GM04503 (cell line): Measurements from ENCODE around the gene TPSB2.
"Not testable (repeated sequence)": the region's sequence is repeated elsewhere in the genome, so short reads cannot be mapped to it uniquely, and the experiment has no call there.

Source experiments
- DNase-seq: peaks from one replicate; pipeline ENCODE4 v3.0.0-alpha.2; 2012; ENCODE audit warnings: low read depth

TPSB2 gene

DNA sequence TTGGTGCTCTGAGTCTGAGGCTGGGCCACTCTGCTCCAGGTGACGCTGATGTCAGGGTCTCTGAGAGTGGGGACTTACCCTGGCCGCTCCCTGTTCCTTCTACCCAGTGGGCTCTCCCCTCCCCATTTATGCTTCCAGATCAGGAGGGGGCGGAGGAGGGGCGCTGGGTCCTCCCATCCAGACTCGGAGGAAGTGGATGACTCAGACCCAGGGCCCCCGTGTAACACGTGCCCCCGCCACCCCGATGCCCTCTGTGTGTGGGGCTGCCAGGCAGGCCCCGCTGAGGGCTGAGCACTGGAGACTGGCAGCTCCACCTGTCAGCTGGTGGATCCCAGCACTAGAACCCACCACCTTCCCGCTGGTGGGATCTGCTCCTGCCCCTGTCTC, at the start of gene TPSB2:
TPSB2 (minus strand) TSS at position 101 of the 387 bp plus-strand sequence. CDS start 233 bp downstream, outside the sequence.
- not testable (repeated sequence) for DNase-seq

DNA sequence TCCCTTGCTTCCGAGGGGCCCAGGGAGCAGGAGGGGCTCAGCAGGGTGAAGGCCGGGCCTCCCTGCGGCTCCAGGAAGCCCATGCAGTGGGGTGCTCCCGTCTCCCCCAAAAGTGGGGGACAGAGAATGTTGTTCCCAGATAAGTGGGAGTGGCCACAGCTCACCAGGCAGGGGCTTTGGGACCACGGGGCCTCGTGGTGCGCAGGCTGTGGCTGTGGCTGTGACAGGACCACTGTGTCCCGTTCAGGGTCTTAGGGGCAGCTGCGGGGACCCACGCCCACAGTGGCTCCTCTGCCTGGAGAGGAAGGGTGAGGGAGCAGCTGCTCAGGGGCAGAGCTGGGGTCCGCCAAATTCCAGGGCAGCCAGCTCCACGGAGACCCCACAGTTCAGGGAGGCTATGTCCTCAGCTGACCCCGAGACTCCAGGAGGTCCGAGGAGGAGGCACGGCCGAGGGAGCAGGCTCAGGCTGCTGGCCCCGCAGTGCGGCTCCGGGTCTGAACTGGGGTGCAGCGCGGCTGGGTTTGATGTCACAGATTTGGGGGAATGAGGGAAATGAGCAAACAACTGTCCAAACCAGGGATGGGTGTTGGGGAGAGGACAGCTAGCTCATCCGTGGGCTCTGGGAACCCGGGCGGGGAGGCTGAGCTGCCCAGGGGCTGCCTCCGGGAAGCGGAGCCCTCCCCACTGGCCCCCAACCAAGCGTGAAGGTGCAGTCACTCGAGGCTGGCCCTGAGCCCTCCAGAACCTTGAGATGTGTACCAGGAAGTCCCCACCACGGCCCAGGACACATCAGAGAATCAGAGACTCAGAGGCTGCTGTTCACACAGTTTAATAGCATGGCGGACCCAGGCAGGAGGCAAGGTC, 49.3 kb upstream of the TPSB2 start:
- DNase-seq, result no peak

DNA sequence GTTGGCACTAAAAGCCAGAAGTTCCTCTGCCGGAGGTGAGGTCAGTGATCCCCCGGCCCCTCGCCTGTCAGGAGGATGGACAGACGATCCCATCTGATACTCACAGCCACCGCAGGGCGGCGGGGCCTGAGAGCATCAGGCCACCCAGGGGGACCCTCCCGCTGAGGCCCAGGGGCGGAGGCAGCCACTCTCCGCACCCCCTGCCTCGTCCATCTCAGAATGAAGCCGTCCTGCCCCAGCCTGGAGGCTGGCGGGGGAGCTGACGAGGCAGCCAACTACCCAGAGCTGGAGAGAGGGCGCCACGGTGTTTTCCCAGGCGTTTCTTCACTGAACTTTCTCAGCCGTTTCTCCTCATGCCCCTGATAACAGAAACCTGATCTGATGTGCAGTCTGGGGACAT, 48.5 kb upstream of the TPSB2 start:
- no peak for DNase-seq

DNA sequence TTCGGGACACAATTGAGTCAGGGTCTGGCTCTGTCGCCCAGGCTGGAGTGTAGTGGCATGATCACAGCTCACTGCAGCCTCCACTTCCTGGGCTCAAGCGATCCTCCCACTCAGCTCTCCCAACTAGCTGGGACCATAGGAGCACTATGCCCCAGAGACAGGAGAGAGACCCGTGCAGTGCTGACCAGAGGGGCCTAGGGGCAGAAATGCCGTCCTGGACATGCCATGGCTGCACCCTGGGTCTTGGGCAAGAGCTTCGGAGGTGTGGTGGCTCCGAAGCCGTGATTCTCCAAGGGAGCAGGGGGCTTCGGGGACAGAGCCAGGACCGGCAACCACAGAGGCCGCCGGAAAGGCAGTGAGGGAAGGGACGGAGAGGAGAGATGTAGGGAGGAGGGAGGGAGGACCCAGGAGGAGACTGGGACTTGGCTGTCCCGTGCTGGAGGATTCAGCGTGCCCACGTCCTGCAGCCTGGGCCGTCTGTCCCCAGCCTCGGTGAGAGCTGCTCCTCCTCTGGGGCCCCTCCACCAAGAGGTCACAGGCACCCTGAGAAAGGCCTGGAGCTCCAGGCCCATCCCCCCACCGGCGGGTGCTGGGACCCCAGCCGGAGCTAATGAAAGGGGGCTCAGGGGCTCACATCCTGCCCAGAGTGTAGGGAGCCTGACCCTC, 47.8 kb upstream of the TPSB2 start:
- no peak for DNase-seq

DNA sequence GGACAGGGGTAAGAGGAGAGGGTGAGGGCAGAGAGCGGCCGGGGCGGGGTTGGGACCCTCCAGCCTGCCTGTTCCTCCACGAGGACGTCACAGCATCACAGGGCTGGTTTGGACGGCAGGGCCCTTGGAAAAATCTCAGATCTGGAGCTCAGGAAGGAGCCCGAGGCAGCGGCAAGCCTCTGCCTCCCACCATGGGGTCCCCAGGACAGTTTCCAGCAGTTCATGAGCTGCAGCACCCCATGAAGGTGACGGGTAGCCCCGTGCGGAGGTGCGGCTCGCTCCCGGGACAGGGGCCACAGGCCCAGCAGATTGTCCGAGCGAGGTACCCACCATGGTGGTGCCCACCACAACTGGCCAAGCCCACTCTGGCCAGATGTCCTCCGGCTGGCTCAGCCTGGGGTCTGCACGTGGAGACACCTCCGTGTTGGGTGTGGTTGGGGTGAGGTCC, 47.2 kb upstream of the TPSB2 start:
- no peak for DNase-seq

DNA sequence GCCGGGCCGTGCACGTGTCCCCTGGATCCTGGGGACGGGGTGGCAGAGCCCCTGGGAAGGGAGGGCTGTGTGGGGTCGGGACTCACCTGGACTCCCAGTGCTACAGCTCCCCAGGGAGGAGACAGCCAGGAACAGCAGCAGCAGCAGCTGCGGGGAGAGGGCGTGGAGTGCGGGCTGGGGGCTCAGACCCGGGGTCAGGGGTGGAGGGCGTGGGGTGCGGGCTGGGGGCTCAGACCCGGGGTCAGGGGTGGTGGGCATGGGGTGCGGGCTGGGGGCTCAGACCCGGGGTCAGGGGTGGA, 46.5 kb upstream of the TPSB2 start:
- DNase-seq, result no peak

DNA sequence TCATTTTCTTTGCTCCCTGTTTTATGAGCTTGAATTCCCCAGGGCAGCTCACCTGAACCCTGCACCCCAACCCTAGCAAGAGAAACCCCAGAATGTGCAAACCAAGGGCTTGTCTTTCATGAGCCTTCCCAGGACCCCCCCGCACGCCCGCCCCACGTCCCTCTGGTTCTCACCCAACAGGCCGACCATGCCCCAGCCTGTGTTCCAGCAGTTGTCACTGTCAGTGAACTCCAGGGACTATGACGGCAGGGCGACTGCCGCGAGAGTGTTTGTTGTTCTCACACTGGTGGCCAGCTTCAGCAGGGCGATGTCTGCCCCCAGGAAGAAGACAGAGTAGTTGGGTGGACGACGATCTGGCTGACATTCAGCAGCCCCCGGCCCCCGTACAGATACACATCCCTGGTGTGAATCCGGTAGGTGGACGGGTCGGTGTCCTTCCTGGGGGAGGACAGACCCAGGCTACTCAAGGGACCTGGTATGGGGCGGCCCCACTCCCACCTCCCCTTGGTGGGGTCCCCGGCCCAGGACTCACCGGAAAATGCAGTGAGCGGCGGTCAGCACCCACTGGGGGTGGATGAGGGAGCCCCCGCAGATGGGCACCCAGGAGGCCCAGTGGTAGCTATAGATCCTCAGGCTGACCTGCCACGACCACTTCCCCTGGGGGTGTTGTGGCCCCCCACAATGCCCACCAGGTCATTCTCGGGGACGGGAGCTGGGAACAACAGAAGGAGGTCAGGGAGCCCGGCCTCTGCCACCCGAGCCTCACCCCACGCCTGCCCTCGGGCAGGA, 46.0 kb upstream of the TPSB2 start:
- DNase-seq, result no peak

DNA sequence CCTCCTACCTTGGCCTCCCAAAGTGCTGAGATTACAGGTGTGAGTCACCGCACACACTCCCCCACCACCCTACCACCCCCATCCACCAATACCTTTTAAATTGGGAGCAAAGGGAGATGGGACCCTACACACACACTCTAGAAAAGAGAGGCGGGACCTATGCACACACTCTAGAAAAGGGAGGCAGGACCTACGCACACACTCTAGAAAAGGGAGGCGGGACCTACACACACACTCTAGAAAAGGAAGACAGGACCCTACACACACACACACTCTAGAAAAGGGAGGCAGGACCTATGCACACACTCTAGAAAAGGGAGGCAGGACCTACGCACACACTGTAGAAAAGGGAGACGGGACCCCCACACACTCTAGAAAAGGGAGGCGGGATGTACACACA, 44.8 kb upstream of the TPSB2 start:
- DNase-seq, result no peak

DNA sequence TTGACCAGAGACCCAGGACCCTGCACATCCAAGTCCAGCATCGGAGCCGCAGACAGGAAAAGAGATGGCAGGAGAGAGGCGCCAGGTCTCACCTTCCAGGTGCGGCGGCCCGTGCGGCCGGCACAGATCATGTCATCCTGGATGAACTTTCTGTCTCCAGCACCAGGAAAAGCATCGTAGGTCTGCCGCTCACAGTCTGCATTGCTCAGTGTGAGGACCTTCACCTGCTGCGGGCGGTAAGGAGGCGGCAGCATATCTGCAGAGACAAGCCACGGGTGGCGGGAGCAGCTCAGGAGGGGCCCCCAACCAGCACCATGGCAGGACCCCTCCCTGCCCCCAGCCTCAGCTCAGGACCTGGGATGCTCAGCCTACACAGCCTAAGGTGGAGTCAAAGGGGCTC, 43.8 kb upstream of the TPSB2 start:
- DNase-seq, result no peak

DNA sequence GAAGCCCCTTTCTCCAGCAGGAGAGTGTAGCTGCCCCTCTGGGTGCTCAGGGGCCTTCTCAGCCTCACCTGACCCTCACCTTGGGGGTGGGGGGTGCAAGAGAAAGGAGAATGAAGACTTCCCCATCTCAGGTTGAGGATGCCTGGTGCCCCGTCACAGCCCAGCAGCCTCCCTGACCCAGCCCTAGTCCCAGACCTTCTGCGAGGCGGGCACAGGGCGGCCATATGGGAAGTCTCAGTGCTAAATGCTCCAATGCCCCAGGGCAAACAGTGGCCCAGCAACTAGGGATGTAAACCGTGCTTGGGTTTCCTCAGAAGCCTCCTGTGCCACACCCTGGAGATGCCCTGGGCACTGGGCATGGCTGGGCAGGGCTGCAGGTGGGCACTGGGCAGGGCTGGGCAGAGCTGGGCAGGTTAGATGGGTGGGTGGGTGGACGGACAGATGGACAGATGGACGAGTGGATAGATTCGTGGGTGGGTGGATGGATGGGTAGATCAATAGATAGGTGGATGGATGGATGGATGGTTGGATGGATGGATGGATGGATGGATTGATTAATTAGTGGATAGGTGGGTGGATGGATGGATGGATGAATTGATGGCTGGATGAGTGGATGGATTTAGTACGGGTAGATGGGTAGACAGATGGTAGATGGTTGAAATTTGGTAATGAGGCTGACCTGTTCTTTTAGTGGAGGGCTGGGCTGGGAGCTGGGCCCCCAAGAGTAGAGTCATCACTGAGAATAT, 42.6 kb upstream of the TPSB2 start:
- DNase-seq, result no peak

DNA sequence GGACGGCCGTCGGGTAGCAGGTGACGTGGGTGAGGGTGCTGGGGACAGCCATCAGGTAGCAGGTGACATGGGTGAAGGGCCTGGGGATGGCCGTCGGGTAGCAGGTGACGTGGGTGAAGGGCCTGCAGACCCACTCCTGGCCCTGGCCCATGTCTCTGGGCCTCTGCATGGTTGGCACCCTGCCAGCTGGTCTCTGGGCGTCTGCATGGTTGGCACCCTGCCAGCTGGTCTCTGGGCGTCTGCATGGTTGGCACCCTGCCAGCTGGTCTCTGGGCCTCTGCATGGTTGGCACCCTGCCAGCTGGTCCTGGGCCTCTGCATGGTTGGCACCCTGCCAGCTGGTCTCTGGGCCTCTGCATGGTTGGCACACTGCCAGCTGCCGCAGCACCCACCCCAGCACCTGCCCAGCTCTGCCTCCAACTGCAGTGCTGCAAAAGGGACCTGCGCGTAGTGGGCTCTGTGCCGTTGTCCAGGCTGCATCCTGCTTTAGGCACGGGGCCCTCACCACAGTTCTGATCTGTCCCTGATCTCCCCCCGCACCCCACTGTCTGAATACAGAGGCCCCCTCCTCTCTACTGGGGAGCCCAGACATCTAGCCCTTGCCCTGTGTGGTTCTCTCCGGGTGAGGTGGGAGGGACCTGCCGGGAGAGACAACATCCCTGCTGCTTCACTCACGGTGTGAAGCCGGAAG, 41.9 kb upstream of the TPSB2 start:
- DNase-seq, result not testable (repeated sequence)

DNA sequence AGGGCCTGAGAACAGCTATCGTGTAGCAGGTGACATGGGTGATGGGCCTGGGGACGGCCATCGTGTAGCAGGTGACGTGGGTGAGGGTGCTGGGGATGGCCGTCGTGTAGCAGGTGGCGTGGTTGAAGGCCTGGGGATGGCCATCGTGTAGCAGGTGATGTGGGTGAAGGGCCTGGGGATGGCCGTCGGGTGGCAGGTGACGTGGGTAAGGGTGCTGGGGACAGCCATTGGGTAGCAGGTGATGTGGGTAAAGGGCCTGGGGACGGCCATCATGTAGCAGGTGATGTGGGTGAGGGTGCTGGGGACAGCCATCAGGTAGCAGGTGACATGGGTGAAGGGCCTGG, 41.4 kb upstream of the TPSB2 start:
- no peak for DNase-seq

DNA sequence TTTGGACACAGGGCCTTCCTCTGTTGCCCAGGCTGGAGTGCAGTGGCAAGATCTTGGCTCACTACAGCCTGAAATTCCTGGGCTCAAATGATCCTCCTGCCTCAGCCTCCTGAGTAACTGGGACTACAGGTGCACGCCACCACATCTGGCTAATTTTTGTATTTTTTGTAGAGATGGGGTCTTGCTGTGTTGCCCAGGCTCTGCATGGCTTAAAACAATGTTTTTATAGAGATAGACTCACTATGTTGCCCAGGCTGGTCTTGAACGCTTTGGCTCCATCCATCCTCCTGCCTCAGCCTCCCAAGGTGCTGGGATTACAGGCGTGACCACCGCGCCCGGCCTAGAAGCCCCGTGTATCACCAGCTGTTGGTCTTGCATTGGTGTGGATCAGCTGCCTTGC, 39.4 kb upstream of the TPSB2 start:
- DNase-seq, result not testable (repeated sequence)

DNA sequence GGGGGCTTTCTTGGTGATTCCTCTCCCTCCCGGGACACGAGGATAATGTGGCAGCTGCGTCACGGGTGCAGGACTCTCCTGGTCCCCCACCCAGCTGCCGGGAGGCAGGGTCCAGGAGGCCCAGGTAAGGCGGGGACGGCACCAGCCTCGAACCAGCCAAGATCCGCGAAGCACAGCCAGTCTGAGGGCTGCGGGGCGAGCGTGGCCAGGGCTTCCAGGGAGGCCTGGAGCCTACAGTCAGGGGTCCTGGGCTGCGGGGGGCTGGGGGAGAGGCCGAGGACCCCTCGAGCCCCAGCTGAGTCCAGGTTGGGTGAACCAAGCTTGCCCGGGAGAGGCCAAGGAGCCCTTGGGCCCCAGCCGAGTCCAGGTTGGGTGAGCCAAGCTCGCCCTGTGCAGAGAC, 35.8 kb upstream of the TPSB2 start:
- DNase-seq, result no peak

DNA sequence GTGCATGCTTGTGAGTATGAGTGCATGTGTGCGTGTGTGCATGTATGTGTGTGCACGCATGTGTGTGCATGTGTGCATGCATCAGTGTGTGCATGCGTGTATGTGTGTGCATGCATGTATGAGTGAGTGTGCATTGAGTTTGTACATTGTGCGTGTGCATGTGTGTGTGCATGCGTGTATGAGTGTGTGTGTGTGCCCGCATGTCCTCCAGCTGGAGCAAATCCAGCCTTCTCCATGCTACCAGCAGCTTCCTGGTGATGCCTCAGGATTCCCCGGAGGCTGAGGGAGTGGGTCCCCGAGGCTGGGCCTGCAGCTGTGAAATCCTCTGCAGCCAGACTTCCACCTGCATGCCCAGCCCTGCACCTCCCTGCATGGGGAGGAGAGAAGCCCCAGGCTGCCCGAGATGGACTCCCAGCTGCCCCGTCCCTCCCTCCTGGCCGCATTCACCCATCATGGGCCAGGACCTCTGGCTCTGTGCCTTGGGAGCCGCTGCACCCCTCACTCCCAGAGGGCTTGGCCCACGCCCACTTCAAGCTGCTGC, 35.2 kb upstream of the TPSB2 start:
- DNase-seq, result no peak

DNA sequence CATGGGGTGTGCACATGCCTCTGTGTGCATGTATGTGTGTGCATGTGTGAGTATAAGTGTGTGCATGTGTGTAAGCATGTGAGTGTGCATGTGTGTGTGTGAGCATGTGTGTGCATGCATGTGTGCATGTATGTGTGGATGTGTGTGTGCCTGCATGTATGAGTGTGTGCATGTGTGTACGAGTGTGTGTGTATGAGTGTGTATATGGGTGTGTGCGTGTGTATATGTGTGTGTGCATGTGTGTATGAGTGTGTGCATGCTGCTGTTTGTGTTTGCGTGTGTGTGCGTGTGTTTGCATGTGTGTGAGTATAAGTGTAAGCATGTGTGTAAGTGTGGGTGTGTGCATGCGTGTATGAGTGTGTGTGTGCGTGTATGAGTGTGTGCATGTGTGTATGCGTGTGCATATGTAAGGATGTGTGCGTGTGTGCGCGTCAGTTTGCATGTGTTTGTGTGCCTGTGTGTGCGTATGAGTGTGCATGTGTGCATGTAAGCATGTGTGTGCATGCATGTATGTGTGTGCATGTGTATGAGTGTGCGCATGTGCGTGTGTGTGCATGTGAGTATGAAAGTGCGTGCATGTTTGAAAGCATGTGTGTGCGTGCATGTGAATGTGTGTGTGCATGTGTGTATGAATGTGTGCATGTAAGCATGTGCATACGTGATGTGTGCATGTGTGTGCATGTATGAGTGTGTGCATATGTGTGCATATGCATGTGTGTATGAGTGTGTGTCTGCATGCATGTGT, 34.5 kb upstream of the TPSB2 start:
- no peak for DNase-seq

DNA sequence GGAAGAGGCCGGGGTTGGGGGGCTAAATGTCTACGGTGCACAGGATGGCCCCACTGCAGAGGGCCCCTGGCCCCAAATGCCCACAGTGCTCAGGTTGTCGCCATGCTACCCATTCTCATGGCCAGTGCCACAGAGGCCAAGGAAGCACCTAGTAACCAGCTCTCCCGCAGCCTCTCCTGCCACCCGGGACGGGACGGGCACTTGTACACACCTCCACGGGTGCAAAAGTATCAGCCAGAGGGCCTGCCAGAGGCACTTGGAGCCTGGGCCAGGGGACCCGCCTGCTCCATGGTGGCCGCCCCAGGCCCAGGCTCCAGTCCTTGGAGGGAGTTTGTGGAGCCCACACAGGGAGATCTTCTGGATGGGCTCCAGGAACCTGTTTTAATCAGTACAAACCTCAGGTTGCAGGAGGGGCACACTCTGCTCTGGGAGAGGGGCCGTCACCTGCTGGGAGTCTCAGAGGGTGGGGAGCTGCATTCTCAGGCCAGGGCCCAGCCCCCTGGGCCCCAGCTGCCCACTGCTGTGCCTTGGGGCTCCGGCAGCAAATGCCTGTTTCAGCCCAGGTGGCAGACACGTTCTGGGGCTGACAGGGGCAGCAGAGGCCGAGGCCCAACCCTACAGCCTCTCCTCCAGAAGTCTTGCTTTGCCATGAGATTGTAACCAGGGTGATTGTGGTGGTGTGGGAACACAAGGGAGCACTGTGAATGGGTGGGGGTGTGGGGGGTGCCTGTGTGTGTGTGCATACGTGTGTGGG, 33.8 kb upstream of the TPSB2 start:
- no peak for DNase-seq

DNA sequence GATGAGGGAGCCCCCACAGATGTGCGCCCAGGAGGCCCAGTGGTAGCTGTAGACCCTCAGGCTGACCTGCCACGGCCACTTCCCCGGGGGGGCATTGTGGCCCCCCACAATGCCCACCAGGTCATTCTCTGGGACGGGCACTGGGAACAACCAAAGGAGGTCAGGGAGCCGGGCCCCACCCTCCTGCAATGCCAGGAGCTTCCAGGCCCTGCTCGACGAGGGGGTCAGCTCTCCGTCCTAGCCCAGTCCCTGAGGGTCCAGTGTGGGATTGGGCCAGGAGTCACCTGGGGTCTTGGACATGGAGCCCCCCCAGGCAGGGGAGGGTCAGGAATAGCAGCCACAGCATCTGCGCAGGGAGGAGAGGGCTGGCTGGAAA, 32.9 kb upstream of the TPSB2 start:
- DNase-seq, result no peak

DNA sequence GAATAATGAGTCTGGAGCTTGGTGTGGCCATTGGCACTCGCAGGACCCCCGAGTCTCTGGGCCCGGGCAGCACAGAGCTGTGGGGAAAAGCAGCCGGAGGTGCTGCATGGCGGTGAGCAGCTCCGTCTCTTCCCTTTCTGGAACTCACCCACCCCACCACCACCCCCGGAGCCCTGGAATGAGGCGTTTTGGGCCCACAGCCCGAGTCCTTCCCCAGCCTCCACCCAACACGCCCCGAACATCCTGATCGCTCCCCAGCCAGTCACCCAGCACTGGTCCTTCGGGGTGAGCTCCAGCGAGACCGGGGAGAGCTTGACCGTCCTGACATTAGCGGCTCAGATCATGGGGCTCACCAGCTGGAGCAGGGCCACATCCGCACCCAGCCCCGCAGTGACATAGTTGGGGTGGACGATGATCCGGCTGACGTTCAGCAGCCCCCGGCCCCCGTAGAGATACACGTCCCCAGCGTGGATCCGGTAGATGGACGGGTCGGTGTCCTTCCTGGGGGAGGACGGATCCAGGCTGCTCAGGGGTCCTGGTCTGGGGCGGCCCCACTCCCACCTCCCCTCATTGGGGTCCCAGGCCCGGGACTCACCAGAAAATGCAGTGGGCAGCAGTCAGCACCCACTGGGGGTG, 32.3 kb upstream of the TPSB2 start:
- no peak for DNase-seq
